K562 (cell line): ENCODE measurements around the gene C10orf95.

ENCODE experiments used
- EP300 ChIP-seq: IDR thresholded peaks from 2 replicates; pipeline ENCODE4 v1.6.1; 2012; ENCODE audit warnings: low read length, improper control_type of control experiment
- ERF ChIP-seq: fragments of 450-650 bp; formaldehyde crosslinking; IDR thresholded peaks from 2 replicates; pipeline ENCODE4 v1.4.0; 2020; ENCODE audit warnings: mild to moderate bottlenecking, mixed read lengths
- EZH2 ChIP-seq: IDR thresholded peaks from 2 replicates; pipeline ENCODE4 v1.6.1; 2012; ENCODE audit warnings: low read depth, mild to moderate bottlenecking, inconsistent platforms, low read length, borderline replicate concordance
- GTF2F1 ChIP-seq: IDR thresholded peaks from 2 replicates; pipeline ENCODE4 v1.6.1; 2011; ENCODE audit warnings: low read depth, low read length, improper control_type of control experiment
- JUND ChIP-seq, 2 experiments: IDR thresholded peaks; 2 replicates in 1 of 2; 3 replicates in 1 of 2; pipeline ENCODE4 v1.6.1; 2011; ENCODE audit warnings: borderline replicate concordance in 2 of 2, low read depth in 2 of 2, low read length in 2 of 2, improper control_type of control experiment in 1 of 2, missing biosample characterization in 1 of 2, missing genetic modification characterization in 1 of 2, missing genetic modification reagents in 1 of 2
- MXI1 ChIP-seq: IDR thresholded peaks from 2 replicates; pipeline ENCODE4 v1.6.1; 2011; ENCODE audit warnings: low read depth, mild to moderate bottlenecking, improper control_type of control experiment, low read length
- RBM15 ChIP-seq: fragments of 200-400 bp; formaldehyde crosslinking; IDR thresholded peaks from 2 replicates; pipeline ENCODE4 v1.6.1; 2018; ENCODE audit warnings: mild to moderate bottlenecking, low read length, moderate library complexity; ENCODE audit not compliant: insufficient read depth
- ZBTB8A ChIP-seq: fragments of 450-650 bp; IDR thresholded peaks from 2 replicates; pipeline ENCODE4 v1.6.1; 2018; ENCODE audit warnings: mild to moderate bottlenecking, moderate library complexity; ENCODE audit not compliant: partially characterized antibody
- ZNF12 ChIP-seq: sonication (generic); formaldehyde crosslinking; IDR thresholded peaks from 2 replicates; pipeline ENCODE4 v1.4.0; 2020; ENCODE audit warnings: mild to moderate bottlenecking, missing genetic modification reagents
- ZNF143 ChIP-seq: sonication (generic); formaldehyde crosslinking; IDR thresholded peaks from 2 replicates; pipeline ENCODE4 v1.9.0; 2022; ENCODE audit warnings: mild to moderate bottlenecking, missing genetic modification reagents
- TF ChIP-seq, protein P1 (sequence below), 3 experiments: IDR thresholded peaks in 2 of 3; conservative IDR thresholded peaks in 1 of 3; 2 replicates each; pipeline ENCODE4 v1.5.1; 2011 to 2012; ENCODE audit warnings: low read length in 3 of 3, mild to moderate bottlenecking in 3 of 3, control low read depth in 2 of 3, improper control_type of control experiment in 1 of 3, inconsistent platforms in 1 of 3, low read depth in 1 of 3, mixed read lengths in 1 of 3, moderate library complexity in 1 of 3; ENCODE audit not compliant: insufficient read depth in 2 of 3
- TF ChIP-seq, protein P2 (sequence below): fragments of 450-650 bp; conservative IDR thresholded peaks from 2 replicates; pipeline ENCODE4 v1.6.1; 2016; ENCODE audit warnings: missing genetic modification characterization, low read depth, mild to moderate bottlenecking, missing compliant biosample characterization, moderate library complexity
- TF ChIP-seq, protein P3 (sequence below), 3 experiments: fragments of 200-800 bp in 1 of 3; fragments of 250-450 bp in 1 of 3; fragments of 450-650 bp in 1 of 3; sonication (Bioruptor Pico) in 1 of 3; sonication (Bioruptor generic) in 1 of 3; formaldehyde crosslinking in 1 of 3; IDR thresholded peaks; 2 replicates each; pipeline versions ENCODE4 v1.6.1 to v1.8.0; 2016 to 2022; ENCODE audit warnings: mild to moderate bottlenecking in 2 of 3, missing genetic modification characterization in 2 of 3, missing compliant biosample characterization in 1 of 3, moderate library complexity in 1 of 3

DNA sequence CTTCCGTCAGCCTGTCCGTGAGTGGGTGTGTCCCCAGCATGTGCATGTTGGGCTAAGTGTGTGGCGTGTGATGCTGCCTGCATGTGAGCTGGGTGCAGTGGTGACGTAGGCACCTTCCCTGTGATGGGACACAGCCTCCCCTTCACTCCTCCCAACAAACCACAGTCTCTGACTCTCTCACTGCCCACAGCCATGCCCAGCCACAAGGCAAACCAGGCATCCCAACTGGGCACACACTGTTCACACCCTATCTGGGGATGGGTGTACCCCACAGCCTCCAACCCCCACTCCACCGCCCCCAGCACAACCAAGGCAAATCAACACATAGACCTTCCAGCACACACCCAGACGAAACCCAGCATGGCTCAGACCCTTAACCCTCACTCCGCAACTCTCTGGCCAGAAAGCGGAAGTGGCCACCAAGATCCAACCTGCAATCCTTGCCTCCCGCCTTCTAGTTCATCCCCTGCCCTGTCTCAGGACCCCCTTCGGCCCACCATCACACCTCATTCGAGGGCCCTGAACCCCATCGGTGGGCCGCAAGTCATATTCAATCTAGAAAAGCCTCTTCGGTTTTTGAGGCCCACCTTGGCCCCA is 43.1 kb downstream of the C10orf95 start:
- TF ChIP-seq ZNF12 (CRISPR knock-in tag): no peak
- TF ChIP-seq MXI1: no peak
- TF ChIP-seq, protein P1, sequence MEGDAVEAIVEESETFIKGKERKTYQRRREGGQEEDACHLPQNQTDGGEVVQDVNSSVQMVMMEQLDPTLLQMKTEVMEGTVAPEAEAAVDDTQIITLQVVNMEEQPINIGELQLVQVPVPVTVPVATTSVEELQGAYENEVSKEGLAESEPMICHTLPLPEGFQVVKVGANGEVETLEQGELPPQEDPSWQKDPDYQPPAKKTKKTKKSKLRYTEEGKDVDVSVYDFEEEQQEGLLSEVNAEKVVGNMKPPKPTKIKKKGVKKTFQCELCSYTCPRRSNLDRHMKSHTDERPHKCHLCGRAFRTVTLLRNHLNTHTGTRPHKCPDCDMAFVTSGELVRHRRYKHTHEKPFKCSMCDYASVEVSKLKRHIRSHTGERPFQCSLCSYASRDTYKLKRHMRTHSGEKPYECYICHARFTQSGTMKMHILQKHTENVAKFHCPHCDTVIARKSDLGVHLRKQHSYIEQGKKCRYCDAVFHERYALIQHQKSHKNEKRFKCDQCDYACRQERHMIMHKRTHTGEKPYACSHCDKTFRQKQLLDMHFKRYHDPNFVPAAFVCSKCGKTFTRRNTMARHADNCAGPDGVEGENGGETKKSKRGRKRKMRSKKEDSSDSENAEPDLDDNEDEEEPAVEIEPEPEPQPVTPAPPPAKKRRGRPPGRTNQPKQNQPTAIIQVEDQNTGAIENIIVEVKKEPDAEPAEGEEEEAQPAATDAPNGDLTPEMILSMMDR (IDR thresholded peaks at IDR 0.05 in 2 of 3, conservative IDR thresholded peaks at IDR 0.05 in 1 of 3; ENCODE audit: insufficient read depth in 2 of 3, low read depth in 1 of 3, low read length in 3 of 3): no peak
- TF ChIP-seq ZBTB8A: no peak
- no peak for TF ChIP-seq GTF2F1
- TF ChIP-seq, protein P2, sequence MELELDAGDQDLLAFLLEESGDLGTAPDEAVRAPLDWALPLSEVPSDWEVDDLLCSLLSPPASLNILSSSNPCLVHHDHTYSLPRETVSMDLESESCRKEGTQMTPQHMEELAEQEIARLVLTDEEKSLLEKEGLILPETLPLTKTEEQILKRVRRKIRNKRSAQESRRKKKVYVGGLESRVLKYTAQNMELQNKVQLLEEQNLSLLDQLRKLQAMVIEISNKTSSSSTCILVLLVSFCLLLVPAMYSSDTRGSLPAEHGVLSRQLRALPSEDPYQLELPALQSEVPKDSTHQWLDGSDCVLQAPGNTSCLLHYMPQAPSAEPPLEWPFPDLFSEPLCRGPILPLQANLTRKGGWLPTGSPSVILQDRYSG (tag): no peak
- TF ChIP-seq, protein P3, sequence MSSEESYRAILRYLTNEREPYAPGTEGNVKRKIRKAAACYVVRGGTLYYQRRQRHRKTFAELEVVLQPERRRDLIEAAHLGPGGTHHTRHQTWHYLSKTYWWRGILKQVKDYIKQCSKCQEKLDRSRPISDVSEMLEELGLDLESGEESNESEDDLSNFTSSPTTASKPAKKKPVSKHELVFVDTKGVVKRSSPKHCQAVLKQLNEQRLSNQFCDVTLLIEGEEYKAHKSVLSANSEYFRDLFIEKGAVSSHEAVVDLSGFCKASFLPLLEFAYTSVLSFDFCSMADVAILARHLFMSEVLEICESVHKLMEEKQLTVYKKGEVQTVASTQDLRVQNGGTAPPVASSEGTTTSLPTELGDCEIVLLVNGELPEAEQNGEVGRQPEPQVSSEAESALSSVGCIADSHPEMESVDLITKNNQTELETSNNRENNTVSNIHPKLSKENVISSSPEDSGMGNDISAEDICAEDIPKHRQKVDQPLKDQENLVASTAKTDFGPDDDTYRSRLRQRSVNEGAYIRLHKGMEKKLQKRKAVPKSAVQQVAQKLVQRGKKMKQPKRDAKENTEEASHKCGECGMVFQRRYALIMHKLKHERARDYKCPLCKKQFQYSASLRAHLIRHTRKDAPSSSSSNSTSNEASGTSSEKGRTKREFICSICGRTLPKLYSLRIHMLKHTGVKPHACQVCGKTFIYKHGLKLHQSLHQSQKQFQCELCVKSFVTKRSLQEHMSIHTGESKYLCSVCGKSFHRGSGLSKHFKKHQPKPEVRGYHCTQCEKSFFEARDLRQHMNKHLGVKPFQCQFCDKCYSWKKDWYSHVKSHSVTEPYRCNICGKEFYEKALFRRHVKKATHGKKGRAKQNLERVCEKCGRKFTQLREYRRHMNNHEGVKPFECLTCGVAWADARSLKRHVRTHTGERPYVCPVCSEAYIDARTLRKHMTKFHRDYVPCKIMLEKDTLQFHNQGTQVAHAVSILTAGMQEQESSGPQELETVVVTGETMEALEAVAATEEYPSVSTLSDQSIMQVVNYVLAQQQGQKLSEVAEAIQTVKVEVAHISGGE (CRISPR knock-in tag; IDR thresholded peaks at IDR 0.05): no peak
- TF ChIP-seq EZH2: no peak
- no peak for TF ChIP-seq RBM15
- no peak for TF ChIP-seq ZNF143 (CRISPR knock-in tag)
- no peak for TF ChIP-seq ERF (CRISPR knock-in tag)
- TF ChIP-seq JUND (IDR thresholded peaks at IDR 0.05; ENCODE audit: borderline replicate concordance, low read depth, low read length): no peak
- TF ChIP-seq JUND (tag; IDR thresholded peaks at IDR 0.05; ENCODE audit: borderline replicate concordance, low read depth, low read length): no peak
- TF ChIP-seq EP300: no peak
